HG03442 (cell line): ENCODE results near the gene RTN4.
"Not testable (repeated sequence)": the region's sequence is repeated elsewhere in the genome, so short reads cannot be mapped to it uniquely, and the experiment has no call there.

Source experiments
- ATAC-seq: cut with Tn5 transposase; IDR thresholded peaks from one replicate; pipeline ENCODE4 v1.9.1; 2021; ENCODE audit warnings: mild to moderate bottlenecking, moderate library complexity; ENCODE audit not compliant: unreplicated experiment

RTN4 gene

GRCh38 chr2:55073000-55073983, 23.0 kb upstream of the RTN4 start:
- no peak for ATAC-seq

DNA sequence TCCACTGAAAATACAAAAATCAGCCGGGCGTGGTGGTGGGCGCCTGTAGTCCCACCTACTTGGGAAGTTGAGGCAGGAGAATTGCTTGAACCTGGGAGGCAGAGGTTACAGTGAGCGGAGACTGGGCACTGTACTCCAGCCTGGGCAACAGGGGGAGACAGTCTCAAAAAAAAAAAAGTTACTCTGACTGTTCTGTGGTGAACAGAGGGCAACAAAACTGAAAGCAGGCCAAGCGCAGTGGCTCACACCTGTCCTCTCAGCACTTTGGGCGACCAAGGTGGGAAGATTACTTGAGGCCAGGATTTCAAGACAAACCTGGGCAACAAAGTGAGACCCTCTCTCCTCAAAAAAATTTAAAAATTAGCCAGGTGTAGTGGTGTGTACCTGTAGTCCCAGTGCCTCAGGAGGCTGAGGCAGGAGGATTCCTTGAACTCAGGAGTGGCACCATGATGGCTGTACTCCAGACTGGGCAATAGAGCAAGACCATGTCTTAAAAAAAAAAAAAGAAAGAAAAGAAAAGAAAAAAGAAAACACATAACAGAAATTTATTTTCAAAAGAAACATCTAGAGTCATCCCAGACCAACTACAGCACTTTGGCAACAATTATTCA, 13.6 kb upstream of the RTN4 start:
- ATAC-seq, result peak; percentile 50

- ATAC-seq, result no peak
Measured at GRCh38 chr2:55063226-55063625, 13.0 kb upstream of the RTN4 start.

DNA sequence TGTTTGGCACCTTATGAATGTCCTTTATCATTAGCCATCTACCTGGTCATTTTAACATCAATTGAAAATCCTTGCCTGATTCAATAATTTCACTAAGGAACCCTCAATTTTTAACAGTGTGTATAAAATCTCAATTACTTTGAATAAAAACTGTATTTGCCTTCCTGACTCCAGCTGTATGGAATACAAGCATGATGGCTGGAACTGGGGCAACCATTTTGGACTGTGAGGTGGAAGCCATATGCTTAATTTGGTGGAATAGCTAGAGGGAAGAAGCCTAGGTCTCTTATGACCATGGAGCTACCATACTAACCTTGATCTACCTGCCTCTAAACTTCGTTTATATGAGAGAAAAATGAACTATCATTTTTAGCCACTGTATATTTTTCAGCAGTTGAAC, 12.5 kb upstream of the RTN4 start:
- ATAC-seq, result no peak

GRCh38 chr2:55061523-55062344, 11.5 kb upstream of the RTN4 start:
- ATAC-seq, result no peak

DNA sequence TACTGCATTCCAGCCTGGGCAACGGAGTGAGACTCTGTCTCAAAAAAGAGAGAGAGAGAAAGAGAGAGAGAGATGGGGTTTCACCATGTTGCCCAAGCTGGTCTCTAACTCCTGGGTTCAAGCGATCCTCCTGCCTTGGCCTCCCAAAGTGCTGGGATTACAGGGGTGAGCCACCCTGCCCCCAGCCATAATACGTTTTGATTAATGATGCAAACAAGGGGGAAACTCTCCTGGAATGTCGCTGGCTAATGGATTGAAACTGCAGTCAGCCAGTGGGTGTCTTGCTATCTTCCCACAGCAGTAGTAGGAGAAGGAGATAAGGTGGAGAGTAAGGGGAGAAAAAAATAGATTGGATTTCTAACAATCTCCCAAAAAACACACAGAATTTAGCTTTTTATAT, 9.5 kb upstream of the RTN4 start:
- no peak for ATAC-seq

GRCh38 chr2:55057474-55057873, 7.2 kb upstream of the RTN4 start:
- no peak for ATAC-seq

GRCh38 chr2:55056024-55056521, 5.8 kb upstream of the RTN4 start:
- ATAC-seq, result no peak

GRCh38 chr2:55054106-55054875, 4.0 kb upstream of the RTN4 start:
- ATAC-seq, result peak; percentile 29

- ATAC-seq, result not testable (repeated sequence)
Measured at GRCh38 chr2:55053225-55053624, 3.0 kb upstream of the RTN4 start.

GRCh38 chr2:55052129-55053061, 2.1 kb upstream of the RTN4 start:
- no peak for ATAC-seq

DNA sequence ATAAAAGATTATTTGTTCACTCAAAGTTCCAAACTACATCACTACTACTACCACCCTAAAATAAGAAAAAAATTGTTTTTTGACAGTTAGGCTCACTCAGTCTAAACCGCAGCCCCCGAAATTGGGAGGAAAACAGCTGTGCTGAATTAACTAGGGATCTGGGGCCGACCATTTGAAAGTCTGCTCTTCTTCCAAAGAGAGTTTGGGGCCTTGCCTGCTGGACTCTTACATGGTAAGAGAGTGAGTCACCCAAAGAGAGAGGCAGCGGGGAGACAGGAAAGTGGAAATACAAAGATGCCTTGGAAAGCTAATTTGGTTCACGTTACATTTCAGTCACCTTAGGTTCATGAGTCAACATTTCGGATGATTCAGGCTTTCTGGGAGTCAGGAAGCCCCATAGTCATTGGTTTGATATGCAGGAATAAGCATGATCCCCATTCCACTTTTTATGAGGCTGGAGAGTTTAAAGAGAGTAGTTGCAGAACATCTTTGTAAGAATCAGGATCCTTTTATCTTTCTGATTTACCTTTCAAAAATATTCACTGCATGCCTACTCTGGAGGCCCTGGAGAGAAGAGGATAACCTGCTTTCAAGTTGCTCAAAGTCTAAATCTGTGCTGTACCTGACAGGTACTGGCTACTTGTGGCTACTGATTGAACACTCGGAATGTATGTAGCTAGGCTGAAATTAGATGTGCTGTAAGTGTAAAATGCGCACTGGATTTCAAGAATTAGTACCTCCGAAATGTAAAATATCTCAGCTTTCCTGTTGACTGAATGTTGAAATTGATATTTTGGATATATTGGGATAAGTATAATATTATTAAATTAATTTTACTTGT, 995 bp upstream of the RTN4 start:
- no peak for ATAC-seq

- ATAC-seq, result no peak
Measured at GRCh38 chr2:55049821-55050099, 491 bp downstream of the RTN4 start.

GRCh38 chr2:55049043-55049820, 1.0 kb downstream of the RTN4 start:
- ATAC-seq, result peak; percentile 7

- no peak for ATAC-seq
Measured at GRCh38 chr2:55048508-55049042, 1.7 kb downstream of the RTN4 start.

DNA sequence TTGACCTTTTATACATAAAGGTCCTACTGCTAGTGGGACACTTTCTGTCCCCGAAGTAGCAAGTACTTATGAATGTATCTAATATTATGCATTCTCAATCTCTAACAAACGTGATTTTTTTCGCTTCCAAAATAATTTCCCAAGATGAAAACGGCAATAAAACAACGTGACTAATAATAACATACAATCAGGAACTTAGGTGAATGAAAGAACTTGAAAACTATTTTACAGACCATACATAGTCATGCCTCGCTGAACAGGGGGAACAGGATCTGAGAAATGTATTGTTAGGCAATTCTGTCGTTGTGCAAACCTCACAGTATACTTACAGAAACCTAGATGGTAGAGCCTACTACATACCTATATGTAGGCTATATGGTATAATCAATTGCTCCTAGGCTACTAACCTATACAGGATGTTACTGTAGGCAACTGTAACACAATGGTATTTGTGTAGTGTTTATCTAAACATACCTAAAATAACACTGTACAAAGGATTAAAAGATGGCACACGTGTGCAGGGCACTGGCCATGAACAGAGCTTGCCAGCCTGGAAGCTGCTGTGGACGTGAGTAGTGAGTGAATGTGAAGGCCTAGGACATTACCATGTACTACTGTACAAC, 2.5 kb downstream of the RTN4 start:
- ATAC-seq, result no peak

- no peak for ATAC-seq
Measured at GRCh38 chr2:55045780-55046179, 4.5 kb downstream of the RTN4 start.
